Measurements from ENCODE around the gene PAX6.

The PAX6 gene

DNA sequence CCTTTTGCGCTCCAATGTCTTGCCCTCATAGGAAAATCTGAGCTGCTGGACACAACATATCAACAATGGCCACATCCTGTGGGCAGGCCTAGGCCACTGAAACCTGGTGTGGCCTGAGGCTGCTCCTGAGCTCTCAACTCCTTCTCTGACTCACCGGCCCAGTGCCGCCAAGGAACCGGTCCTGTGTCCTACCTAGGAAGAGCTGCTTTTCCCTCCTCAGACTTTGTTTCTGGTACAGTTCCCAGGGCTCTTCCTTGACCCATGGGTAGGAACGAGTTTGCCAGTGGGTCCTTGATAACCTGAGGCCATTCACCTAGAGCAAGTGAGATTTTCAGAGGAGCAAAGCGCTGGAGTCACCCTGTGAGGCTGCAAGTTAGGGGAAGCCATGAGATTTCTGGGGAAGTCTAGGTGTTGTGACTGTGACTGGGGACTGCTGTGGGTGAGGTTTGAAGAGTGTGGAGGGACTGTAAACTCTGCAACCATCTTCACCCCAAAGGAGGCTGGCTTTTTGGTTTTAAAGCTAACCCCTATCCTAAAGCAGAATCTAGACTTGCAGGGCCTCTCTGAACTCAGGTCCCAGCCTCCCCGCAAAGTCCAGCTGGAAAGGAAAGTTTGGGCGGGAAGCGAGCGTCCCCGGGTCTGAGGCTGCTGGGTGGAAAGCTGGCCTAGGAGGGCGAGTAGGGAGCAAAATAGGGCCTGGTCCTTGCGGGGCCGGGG lies 12.0 kb upstream of the PAX6 start:
- FAIRE-seq = no peak

DNA sequence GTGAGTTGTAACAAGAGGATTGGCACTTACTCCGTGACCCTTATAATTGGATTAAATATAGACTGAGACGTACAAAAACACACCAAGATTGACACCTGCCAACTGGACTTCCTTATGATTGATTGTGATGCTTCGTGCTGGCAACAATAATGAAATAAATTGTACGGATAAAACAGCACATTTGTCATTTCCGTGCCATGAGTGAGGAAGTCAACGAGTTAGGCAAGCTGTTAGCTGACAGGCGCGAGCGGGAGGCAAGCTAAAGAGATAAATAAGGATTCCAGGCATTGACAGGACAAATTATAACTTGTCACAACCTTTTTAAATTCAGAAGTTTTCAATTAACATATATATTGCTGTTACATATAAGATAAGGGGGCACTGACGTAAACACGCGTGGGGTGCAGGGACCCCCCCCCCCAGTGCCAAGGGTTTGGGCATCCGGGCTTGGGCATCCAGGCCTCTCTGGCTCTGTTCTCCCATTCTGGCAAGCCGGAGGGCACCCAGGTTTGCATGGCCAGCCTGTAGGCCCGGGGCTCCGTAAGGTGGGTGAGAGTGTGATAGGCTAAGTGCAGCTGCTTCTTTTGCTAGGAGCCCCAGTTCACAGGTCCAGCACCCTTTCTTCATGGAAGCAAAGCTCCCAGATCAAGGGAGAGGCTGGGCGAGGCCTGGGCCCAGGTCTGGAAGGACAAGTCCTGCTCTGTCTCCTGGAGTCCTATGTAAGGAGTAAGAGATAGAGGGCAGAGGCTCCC lies 11.2 kb upstream of the PAX6 start:
- DNase-seq (ENCODE audit: low spot score) (no peak), FAIRE-seq (no peak)

More for the DNA sequence above, 12.0 kb upstream of the PAX6 start:
- DNase-seq (ENCODE audit: low spot score) = no peak

- FAIRE-seq (no peak), DNase-seq (ENCODE audit: low spot score) (no peak)
These were observed 10.6 kb upstream of the PAX6 start for GRCh38 chr11:31821766-31822165.

GRCh38 chr11:31821235-31821764 lies 10.2 kb upstream of the PAX6 start:
- DNase-seq (ENCODE audit: low spot score) (no peak), FAIRE-seq (no peak)

DNA sequence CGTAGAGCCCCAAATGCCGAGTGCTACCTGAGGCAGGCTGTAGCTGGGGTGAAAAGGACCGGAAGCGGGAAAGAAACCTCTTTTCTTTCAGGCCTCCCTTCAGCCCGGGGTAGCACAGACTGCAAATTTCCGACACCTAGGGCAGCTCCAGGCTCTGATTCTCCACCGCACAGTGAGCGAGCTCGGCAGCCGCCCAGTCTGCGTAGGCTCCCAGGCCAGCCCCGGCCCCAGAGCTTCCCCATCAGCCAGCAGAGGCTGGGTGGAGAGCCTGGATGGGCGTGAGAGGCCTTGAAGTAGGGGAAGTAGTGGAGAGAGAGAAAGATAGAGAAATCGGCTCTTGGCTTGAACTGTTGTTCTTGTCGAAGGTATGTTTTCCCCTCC lies 9.3 kb upstream of the PAX6 start:
- no peak for FAIRE-seq
- no peak for DNase-seq (ENCODE audit: low spot score)

DNA sequence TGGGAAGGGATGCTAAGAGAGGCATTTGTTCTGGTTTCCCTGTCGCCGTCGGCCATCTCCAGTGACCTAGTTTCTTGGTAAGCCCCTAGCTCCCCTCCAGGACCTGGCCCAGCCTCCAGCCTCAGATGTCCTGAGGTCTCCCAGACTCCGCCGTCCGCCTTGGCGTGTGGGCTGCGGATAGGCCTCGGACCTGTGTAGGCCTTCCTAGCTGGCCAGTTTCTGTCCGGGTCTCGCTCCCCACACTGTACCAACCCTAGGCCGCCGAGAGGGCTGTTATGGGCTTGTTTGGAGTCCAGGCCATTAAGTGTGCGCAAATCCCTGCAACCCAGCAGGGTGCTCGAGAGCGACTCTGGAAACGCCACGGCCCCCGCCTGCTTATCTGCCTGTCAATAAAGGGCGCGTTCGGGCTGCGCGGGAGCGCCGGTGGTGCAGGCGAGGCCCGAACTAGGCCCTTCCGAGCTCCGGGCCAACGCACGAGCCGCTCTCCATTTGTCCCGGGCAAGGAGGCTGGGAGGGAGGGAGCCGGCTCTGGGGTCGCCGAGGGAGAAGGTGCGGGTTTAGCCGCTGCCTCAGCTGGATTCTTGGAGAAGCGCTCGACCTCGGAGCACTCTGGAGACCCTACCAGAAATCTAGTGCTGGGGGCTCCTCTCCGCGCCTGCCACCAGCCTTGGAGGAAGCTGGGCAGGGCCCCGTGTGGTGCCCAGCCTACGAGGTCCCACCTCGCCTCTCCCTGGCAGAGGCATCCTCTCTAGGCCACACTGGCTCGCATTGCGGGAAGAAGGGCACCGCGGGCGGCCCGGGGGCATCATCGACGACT lies 8.7 kb upstream of the PAX6 start:
- DNase-seq (ENCODE audit: low spot score) (no peak), FAIRE-seq (no peak)

DNA sequence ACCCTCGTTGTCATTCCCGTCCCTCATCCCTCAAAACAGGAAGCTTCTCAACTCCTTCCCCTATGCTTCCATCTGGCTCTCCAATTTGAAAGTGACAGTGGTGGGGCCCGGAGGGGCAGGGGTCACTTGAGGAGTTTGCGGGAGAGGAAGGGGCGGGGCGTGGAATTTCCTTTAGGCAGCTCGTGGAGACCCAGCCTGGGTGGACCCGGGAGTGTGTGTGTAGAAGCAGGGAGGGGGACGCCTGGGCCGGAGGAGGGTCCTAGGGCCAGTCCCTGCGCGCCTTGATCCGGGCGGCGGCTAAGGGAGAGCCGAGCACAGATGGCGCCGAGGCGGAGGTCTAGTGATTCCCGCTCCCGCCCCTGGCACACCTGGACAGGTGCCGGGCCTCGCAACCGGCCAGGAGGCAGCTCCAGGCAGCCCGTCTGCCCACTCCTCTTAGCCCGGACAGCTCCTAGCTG lies 7.8 kb upstream of the PAX6 start:
- no peak for DNase-seq (ENCODE audit: low spot score)
- no peak for FAIRE-seq

- DNase-seq (ENCODE audit: low spot score) (no peak), FAIRE-seq (no peak)
These were observed 7.3 kb upstream of the PAX6 start for GRCh38 chr11:31818425-31818755.

- no peak for DNase-seq (ENCODE audit: low spot score)
- no peak for FAIRE-seq
These were observed 6.7 kb upstream of the PAX6 start for GRCh38 chr11:31817621-31818424.

DNA sequence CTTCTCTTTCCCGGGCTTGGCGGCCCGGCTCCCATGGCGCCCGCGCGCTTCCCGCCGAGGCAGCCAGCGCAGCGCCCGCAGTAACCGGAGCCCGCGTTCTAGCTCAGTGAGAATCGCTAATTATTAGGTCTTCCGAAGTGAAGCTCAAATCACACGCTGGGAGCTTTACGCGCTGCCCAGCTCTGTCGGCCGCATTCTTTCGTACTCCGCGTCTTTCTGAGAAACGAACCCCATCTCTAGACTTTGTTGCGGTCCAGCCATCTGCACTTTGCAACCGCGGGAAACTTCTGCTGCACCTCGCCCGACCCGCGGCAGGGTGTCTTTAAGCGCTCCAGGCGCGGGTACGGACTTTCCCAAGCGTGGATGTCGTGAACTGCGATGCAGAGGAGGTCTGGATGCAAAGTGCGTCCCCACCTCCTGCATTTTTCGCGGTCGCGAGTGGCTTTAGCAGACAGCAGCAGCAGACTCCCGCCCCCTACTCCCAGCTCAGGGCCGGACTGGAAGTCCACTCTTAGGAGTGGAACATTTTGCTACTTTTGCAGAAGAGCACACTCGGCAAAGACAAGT lies 6.0 kb upstream of the PAX6 start:
- FAIRE-seq = no peak
- DNase-seq (ENCODE audit: low spot score) = no peak

GRCh38 chr11:31816468-31817053 lies 5.4 kb upstream of the PAX6 start:
- no peak for DNase-seq (ENCODE audit: low spot score)

DNA sequence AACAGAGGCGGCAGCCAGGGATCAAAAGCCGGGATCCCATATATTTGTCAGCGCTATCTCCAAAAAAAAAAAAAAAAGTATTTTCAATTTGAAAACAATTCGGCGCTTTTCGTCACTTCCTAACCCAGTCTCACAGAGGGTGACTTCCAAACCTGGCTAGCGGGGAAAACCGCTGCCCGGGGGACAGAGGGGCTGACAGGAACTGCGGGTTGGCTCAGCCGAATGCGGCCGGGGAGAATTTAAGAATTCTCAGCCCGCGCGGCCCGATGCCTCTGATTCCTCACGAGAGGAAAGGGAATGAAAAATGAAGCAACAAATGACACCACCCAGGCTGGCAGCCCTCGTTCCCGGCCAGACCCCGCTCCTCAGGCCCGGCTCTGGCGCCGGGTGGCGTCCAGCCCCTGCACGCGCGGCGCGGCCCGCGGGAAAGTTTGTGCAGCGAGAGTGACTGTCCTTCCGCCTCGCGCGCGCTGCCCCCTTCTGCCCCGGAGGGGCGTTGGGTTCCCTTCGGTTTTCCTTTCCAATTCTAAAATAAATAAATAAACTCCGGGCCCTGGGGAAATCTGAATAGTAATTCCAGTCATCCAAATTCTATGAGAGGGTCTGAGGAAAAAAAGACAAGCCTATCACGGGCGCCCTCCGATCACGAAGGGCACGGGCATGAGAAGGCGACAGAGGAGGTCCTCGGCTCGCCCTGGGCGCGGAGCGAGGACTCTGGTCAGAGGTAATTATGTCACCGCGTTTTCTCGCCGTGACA lies 4.8 kb upstream of the PAX6 start:
- no peak for DNase-seq (ENCODE audit: low spot score)
- no peak for FAIRE-seq

More at GRCh38 chr11:31816468-31817053, 5.4 kb upstream of the PAX6 start:
- no peak for FAIRE-seq

DNA sequence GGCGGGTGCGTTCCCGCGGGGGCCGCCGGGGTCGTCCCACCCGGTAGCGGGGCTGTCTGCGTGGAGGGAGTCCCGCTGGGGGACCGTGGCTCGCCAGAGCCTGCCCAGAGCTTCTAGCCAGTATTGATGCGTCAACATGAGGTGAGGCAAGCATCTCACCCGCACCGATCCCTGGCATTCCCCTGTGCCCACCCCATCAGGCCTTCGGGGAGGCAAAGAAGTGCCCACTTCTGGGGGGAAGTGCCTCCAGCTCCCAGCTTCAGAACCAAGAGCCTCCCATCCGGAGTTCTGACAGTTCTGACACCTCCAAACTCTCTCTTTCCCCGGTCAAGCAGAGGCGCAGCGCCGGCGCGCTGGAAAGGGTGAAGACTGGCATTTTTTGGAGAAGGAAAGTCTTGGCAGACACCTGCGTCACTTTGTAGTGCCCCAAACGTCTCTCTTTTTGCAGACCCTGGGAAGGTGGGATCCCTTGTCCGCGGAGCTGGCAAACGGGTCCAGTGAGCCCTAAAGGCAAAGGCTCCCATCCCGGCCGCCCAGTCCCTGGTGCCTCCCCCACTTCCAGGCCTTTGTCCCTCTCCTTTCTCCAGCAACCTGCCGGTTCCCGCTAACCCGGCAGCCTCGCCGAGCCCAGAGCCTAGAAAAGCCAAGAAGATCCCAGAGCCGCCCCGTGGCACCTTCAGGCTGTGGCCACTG lies 3.2 kb upstream of the PAX6 start:
- DNase-seq (ENCODE audit: low spot score) = no peak
- FAIRE-seq = no peak

DNA sequence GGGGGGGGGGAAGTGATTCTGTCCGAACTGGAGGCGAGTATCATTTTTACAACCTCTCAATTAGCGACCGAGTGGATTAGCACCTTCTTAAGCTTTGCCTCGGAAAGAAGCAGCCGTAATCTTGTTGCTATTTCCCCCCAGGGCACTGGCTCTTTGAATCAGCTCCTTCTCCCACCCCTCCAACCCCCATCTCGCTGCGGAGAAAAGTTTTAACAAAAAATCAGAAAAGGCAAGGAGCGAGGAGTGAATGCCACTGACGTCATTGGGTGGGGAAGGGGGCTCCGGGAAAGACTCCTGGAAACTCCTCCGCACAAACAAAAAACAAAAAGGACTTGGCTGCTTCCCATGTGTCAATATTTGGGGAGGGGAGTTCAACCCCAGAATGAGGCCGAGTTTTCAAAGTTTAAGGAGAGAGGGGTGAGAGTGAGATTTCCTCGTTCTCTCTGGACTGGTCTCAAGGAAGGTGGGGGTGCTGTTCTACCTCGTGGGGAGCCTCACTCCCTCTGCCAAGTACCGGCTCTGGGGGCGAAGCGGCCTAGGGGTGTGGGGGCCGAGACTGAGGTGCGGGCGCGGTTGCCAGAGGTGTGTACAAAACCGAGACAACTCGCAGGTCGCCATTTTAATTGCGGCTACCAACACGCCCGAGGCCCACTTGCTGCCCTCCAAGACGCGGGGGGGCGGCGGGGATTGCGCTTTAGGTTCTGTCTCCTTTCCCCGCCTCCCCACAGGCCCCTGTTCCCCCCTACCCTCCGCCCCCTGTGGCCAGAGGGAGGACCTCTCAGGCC lies 2.5 kb upstream of the PAX6 start:
- FAIRE-seq (no peak), DNase-seq (ENCODE audit: low spot score) (no peak)

GRCh38 chr11:31812383-31813381 lies 1.6 kb upstream of the PAX6 start:
- FAIRE-seq = no peak

GRCh38 chr11:31809857-31810778 lies 1.0 kb downstream of the PAX6 start:
- DNase-seq (ENCODE audit: low spot score) (no peak), FAIRE-seq (no peak)

More at GRCh38 chr11:31812383-31813381, 1.6 kb upstream of the PAX6 start:
- no peak for DNase-seq (ENCODE audit: low spot score)
